ENCODE measurements around the gene H2BK1.

The H2BK1 gene

DNA sequence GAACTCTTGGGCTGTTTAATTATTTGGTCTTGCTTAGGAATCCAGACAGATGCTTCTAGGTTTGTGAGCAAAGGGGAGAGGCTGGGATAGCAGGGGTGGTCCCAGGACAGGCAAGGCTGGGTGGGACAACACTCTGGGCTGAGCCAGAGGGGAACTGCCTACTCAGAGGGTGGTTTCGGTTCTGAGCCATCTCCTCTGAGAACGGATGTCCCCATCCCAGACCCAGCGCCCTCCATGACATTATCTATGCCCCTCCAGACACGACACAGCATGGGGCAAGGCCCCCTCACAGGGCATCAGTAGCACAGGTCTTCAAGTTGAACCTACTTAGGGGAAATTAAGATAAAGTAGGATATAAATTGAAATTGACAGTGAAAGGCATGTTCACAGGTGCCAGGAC is 30.3 kb downstream of the H2BK1 start:
- DNase-seq (ENCODE audit: low read depth in 4 of 4, low spot score in 1 of 4) = no peak

DNA sequence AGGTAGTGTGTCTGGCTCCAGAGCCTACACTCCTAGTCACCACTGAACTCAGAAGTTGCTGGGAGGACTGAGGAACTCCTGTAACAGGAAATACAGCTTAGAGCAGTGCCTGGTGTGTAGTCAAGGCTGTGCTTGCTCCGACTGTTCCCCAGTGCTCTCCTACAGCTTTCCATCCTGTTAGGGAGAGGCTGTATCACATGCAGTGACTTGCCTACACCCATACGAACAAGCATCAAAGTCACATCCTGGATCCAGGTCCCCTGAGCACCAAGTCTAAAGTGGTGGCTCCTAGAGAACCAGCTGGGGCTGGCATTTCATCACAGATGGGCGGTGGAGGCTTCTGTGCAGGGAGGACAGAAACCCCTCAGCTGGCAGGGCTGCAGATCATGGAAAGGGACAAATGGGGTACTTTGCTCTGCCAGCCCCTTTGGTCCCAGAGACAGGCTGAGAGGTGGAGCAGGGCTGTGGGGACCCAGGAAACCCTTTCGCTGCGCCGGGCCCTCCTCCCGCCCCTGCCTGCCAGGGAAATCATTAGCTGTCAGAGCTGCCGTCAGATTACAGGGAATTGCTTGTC is 30.9 kb downstream of the H2BK1 start:
- DNase-seq (ENCODE audit: low read depth in 4 of 4, low spot score in 1 of 4) = no peak

DNA sequence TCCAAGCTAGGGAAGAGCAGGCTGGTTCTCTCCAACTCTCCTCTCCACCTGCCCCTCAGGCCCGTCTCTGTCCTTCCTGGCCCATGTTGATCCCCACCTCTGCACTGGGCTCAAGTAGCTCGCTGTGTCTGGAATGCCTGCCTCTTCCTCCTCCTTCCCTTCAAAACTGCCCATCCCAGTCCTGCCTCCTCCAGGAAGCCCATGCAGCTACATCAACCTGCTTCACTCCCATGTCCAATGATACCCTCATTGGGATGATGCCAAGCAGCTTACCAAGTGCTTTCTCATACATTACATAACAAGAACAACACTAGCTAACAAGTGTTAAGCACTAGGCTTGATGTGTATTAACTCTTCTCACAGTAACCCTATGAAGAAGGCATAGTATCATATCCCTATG is 31.5 kb downstream of the H2BK1 start:
- DNase-seq (ENCODE audit: low read depth in 4 of 4, low spot score in 1 of 4) = no peak

DNA sequence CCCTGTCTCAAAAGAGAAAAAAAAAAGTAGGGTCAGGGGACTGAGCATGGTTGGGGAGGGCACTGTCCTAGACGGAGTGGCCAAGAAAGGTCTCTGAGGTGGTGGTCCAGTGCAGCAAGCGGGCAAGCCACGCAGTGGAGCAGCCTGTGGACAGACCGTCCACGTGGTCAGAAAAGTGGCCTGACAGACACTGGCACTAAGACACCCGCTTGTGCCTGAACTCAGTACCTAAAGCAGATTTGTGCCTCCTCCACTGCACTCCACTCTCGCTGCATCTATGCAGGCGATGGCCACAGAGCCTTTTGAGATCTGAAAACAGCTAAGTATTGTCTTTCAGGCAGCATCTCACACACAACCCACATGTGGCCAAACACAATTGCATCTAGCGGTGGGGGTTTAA is 32.1 kb downstream of the H2BK1 start:
- DNase-seq (ENCODE audit: low read depth in 4 of 4, low spot score in 1 of 4) = no peak

DNA sequence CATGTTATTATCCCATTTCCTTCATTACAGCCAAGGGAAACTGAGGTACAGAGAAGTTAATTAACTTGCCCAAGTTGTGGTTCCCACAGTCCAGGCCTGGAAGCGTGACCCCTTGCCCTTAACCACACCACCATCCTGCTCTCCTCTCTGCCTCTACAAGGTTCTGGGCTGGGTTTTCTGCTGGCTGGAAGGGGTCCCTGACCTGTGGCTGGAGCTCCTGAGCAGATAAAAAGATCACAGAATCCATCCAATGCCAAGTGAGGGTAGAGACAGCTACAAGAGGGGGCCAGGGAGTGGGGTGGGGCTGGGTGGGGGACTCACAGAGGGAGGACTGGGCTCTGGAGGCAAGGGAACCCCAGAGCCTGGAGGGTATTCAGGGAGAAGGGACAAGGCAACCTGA is 33.0 kb downstream of the H2BK1 start:
- no peak for DNase-seq (ENCODE audit: low read depth in 4 of 4, low spot score in 1 of 4)

DNA sequence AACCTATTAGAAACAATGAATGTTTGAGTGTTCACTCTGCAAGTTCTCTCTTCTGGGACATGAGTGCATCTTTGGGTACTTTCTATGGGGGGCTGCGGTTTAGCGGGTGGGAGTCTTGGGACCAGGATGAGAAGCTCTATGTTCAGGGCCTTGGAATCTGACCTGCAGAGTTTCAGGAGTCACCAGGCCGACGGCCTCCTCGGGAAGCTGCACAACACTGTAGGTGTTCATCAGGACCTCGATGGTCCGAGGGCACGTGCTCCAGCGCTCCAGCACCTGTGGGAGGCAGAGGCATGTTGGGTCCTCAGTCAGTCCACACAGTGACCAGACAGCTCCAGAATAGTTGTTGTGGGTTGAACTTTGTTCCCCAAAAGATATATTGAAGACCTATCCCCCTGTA is 33.9 kb downstream of the H2BK1 start:
- DNase-seq (ENCODE audit: low read depth in 4 of 4, low spot score in 1 of 4) = no peak

DNA sequence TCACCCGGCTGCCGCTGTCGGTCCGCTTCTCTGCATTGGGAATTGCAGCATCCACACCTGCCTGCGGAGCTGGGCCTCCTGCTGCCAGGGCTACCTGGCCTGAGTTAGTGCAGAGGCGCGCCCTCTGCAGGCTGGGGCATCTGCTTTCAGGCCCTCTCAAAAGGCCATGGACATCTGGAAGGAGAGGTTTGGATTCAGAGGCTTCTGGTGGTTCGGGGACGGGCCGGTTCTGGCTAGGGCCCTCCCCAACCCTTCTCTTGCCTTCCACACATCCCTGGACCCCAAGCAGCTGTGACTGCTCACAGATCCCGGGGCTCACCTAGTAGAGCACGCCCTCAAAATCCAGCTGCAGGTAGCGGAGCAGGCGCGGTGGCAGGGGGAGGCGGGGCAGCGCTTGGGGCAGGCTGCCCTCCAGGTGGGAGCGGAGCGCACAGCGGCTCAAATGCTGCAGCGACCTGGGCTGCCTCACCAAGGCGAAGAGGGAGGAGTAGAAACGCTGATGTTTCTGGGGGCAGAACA is 34.4 kb downstream of the H2BK1 start:
- DNase-seq (ENCODE audit: low read depth in 4 of 4, low spot score in 1 of 4) = no peak

DNA sequence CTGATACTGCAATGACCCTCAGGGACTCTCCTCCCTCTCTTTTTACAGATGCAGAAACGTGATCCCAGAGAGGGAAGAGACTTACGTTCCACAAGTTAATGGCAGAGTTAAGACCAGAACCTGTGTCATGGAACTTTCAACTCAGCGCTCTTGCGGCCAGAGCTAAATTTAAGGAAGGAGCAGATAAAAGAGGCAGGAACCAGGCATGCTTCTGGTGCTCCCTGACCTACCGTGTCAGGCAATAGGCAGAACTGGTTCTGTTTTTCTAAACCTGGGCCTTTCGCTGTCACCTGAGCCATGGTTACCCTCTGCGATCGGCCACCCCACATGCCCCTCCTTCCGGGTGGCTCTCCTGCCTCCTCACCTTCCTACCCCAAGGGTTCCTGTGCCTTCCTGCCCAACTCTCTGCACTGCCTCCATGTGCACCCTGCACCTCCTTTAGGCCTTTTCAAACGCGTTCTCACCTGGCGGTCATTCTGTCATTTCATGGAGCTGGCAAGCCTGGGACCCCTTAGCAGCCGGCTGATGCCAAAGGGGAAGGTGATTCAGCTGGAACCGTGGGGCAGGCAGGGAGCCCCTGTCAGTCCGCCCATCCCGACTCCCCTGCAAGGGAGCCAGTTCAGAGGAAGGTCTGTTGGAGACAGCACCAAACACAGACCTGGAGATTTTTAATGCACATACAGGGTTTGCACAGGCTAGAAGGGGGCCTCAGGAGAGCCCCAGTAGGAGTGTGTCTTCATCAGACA is 35.1 kb downstream of the H2BK1 start:
- DNase-seq (ENCODE audit: low read depth in 4 of 4, low spot score in 1 of 4) = no peak

DNA sequence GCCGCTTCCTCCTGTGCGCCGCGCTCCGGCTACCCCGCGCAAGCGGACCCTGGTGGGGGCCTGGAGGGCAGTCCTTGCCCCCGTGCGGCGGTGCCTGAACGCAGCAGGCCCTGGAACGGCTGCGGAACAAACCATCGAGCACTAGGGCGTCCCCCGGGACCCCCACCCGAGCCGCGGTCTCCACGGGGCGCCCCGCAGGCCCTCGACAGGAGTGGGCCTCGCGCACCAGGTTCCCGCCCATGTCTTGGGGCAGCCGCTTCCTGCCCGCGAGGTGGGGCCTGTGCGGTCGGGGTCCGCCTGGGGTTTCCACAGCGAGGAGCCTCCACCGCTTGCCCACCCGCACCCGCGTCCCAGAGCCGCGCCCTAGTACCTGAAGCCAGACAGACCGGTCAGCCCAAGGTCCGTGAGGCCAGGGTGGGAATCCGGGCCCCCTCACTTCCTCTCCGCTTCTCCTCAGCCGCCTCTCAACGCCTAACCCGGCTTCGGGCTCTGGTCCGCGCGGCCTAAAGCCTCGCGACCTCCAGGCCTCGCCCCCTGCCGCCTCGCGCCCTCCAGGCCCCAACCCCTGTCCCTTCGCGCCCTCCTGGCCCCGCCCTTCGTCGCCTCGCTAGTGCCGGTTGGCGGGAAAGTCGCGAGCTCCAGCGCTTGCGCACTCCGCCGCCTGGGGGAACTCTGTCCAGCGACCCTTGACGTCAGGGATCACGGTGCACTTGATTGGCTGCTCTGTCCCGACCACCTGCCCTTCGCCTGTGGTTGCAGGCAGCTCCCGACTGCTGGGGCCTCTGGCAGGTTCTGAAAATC is 35.8 kb downstream of the H2BK1 start:
- peak in 1 of 4 experiments; percentile 14 for DNase-seq (ENCODE audit: low read depth in 4 of 4, low spot score in 1 of 4)

DNA sequence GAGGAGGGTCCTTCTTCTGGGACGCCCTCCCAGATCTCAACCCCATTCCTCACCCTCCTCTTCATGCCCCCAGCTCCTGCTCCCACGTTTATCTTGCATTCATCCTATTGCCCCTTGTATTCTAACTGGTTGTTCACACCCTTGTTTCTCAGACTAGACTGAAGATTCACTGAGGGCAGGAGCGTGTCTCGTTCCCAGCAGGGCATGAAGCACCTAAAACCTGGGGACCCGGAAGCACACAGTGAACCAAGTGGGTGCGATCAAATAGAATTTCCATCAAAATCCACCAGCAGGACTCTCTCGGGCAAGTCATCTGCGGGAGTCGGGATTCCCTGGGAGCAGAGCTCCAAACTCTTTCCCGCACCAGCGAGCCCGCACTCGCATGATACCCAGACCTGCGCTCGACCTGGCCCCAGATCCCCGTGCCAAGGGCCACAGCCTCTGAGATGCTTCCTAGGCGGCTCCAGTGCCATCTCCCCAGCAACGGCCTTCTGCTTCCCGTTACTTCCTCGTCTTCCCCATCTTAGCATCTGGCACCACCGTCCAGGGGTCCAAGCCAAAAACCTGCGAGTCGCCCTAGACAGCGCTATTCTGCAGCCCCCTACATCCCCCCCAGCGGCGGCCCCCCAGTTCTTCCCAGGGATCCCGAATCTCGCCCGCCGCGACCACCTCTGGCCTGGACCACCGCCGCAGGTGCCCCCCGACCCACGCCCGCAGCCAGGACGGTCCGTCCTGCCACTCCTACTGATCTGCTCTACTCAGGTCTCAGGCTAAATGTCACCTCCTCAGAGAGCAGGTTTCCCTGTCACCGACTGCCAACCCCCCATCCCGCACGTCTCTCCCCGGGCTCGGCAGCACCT is 36.7 kb downstream of the H2BK1 start:
- DNase-seq (ENCODE audit: low read depth in 4 of 4, low spot score in 1 of 4) = no peak

DNA sequence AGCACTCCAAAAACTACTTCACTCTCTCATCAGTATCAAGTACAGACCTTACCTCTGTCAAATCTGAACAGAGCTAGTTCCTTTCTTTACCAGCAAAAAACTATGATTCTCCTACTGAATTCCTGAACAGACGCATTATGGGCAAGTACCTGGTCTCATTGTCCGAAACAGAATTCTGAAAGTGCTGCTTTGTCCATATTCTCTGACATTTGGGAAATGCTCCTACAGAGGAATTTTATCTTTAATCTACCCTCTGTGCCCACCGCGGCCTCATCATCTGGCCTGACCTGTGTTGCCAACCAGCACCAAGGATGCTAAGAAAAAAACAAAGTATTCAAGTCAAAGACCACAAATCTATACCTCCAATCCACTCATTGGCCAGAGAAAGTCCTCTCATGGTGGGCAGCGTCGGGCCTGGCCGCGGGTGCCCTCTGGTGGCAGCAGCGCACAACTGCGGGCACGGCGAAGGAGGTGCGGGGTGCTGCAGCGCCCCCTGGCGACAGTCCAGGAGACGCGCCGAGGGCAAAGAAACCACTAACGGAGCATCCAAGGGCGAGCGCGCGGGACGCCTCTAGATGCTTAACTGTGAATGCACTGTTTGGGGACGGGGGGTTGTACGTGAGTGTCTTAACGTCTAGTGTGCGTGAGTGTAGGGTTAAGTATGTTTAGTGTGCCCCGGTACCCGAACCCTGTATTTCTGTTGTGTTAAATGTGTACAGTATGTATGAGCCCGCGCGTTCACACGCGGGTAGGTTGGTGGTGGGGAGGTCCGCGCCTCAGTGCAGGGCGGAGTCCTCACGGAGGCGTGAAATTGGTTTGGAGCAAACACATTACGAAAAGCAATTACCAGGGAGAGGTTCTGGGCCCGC is 37.8 kb downstream of the H2BK1 start:
- peak; percentile 54 to 76 (median 64) for DNase-seq (ENCODE audit: low read depth in 4 of 4, low spot score in 1 of 4)

DNA sequence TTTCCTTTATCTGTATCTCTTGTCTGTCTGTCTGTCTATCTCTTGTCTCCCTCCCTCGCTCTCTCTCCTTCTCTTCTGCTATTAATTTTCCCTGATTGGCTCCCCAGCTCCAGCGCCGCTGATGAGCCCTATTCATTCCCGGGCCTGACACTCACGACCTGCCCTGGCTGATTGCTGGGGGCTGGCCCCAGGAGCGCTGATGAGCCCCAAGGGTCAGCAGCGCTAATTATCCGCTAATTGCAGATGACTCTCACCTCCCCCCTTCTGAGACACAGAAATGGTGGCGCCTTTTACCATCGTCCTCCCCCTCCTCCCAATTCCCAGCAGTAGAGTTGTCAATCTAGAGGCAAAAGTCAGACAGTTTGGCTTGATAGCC is 41.5 kb downstream of the H2BK1 start:
- DNase-seq (ENCODE audit: low read depth in 4 of 4, low spot score in 1 of 4) = no peak

DNA sequence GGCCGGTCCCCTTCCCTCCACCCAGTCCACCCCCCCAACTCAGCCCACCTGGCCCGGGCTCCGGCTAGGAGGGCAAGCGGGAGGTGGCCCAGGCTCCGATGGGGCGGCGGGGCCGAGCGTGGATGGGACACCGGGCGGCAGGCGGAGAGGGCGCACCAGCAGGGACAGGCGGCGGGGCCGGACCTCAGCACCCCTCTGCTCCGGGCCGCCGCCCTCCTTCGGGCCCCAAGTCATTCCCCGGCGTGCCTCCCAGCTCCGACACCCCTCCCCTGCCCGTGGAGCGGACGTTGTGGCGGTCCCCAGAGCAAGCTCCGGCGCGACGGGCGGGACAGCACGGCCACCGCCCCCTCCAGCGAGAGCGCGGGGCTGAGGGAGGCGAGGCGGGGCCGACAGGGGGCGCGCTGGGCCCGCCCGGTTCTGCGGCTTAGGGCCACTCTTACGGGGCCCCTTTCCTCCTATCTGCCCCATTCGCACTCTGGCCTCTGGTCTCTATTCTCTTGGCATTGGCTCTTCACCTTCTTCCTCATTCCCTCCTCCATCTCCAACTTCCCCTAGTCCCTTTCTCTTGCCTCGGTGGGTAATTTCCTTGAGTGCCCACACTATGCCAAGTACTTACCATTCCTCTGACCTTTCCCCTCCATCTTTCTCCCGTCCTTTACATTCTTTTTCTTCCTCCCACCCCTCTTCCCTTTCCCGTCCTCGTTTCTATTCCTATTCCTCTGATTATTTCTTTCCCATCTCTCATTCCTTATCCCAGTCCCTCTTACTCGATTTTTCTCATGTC is 42.1 kb downstream of the H2BK1 start:
- DNase-seq (ENCODE audit: low read depth in 4 of 4, low spot score in 1 of 4) = peak in 3 of 4 experiments; percentile 45 to 50 (median 48)

DNA sequence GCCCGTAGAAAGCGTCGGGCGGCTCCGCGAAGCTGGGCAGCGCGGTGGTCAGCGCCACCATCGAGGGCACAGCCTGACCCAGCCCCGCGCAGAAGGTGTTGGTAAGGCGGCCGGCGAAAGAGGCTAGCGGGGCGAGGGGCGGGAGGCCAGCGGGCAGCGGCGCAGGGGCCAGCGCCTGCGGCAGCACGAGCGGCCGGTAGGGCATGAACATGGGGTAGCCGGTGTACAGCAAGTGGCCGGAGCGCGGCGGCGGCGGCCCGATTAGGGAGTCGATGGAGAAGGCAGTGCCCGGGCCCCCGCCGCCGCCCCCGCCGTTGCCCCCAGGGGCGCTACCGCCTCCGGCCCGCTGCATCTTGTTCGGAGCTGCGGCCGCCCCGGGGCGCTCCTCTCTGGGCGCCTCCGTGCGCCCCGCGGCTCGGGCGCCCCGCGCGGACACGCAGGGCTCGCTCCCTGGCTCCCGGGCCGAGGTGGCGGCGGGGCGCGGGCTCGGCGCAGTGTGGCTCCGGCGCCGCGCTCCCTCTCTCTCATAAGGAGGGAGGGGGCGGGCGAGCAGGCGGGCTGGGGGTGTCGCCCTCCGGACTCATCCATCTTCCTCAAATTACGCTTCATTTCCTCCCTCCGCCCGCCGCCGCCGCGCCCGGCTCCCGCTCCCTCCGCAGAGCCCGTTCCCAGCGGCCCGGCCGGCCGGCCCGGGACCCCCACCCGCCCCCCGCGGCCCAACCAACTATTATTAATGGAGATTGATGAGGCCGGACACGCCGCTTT is 42.9 kb downstream of the H2BK1 start, which contains the start of gene GBX1:
GBX1 (minus strand) TSS at position 498 of the 765 bp plus-strand sequence; CDS start at position 352, 146 bp downstream.
- DNase-seq (ENCODE audit: low read depth in 4 of 4, low spot score in 1 of 4) = no peak

DNA sequence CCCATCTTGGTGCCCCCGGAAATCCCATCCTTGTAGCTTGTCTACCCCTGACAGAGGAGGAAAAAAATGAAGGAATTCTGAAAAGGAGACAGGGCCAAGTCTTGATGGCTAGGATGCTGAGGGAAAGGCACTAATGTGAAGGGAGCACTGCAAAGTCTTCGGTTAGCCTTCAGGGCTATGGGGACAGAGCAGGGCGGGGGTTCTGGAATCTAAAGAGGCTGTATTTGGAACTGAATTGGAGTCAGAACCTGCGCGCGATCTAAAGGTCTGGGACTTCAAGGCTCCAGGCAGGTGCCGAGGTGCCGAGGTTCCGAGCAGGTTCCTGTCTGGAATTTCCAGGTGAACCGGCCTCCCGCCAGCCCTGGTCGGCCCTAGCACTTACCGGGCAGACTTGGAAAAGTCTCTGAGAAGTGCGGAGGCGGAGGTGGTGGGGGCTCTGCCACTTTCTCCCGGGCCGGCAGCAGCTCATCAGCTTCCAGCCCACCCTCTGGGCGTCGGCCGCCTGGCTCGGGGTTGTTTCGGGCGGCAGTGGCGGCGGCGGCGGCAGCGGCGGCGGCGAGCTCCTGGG is 43.6 kb downstream of the H2BK1 start:
- DNase-seq (ENCODE audit: low read depth in 4 of 4, low spot score in 1 of 4) = no peak

DNA sequence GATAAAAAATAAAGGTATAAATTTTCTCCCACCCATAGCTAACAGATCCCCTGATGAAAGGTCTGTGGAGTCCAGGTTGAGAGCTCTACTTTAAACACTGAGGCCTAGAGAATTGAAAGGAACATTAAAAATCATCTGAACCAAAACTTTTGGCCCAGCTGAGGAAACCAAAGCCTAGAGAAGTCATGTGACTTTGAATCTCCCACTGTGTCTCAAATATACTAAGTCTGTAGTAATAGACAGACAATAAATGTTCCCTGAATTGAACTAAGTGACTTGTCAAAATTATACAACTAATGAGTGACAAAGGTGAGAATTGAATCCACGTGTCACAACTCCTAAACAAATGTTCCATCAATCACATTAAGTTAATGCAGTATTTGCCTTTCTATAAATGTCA is 48.5 kb downstream of the H2BK1 start:
- no peak for DNase-seq (ENCODE audit: low read depth in 4 of 4, low spot score in 1 of 4)

All from stimulated activated CD4-positive, alpha-beta T cell treated with anti-CD3 and anti-CD28 coated beads, Interleukin-1b, Interleukin-23, amount 100 ng/mL, for 24 hours (primary cell).